Measurements from ENCODE around the gene AOX1. TPM values are rescaled to one million over a fixed set of nuclear protein-coding genes. Genes with fewer than 3 reads are reported as not detected.
"Not testable (repeated sequence)": the region's sequence is repeated elsewhere in the genome, so short reads cannot be mapped to it uniquely, and the experiment has no call there.

AOX1 gene
- total RNA-seq, 1 experiment from 2014 or later = not detected

DNA sequence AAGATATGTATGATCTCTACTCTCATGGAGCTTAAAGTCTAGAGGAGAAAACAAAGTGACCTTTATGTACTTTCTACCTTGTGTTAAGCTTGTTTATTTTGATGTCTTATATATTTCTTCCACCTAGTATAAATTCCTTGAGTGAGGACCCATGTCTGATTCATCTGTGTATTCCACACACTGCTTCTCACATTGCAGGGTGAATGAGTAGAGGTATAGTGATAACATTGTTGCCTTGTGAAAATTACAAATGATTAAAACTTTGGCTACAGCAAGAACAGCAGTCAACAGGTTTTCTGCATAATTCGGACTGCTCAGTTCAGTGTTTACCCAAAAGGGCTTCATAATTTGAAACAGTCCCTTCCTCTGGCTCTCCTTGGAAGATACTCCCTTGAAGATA is 36.3 kb downstream of the AOX1 start:
- no peak for DNase-seq (ENCODE audit: low spot score)
- in situ Hi-C loops (cut with HindIII; ENCODE audit: low sequenced_read_pairs) = no loop called here

DNA sequence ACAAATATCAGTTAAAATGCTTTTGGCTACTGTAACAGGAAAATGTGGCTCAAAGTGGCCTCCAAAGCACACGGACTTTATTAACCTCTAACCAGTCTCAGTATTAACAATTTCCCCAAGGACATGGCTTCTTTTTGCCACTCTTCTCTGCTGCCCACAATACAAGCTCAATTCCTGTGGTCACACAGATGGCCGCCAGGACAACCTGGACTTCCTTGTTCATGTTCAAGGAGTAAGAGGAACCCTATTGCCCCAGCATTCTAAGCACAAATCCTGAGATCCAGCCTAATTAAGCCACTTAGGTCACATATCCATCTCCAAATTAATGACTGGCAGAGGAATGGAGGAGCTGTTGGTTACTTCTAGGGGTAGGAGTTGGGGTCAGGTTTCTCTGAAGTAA is 38.2 kb downstream of the AOX1 start:
- in situ Hi-C loops (cut with HindIII; ENCODE audit: low sequenced_read_pairs) = no loop called here

DNA sequence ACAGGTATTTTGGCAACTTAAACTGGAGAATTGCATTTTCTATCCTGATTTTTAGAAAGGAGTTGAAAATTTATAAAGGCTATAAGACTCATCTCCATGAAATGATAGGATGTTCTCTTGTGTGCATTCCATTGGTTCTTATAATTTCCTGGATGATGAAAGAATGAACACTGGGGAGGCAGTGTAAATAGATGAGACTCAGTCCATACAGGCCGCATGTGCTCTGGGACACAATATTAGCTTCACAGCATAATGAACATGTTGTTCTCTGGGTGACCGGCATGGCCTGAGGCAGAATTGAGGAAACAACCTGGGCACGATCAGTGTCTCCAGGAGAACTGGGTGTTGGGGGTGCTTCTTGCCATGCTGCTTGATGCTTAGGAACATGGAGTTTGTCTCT is 38.8 kb downstream of the AOX1 start:
- in situ Hi-C loops (cut with HindIII; ENCODE audit: low sequenced_read_pairs) = no loop called here
- no peak for DNase-seq (ENCODE audit: low spot score)

More for the DNA sequence above, 38.2 kb downstream of the AOX1 start:
- DNase-seq (ENCODE audit: low spot score) = no peak

DNA sequence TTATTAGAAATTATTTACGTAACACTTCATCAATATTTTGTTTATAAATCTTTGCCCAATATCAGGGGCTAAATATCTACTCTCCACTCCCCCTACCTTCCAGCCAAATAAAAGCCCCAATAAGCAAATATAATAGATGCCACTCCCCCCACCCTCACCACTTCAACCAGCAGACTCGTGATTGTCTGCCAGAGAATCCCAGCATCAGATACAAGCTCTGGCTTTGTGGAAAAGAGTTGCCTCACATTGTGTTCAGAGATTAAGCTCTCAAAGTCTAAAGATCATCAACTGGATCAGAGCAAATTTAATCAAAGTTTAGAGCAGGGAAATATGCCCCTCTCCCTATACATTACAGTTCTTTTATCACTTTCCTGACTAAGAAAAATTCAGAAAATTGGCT is 39.5 kb downstream of the AOX1 start:
- in situ Hi-C loops (cut with HindIII; ENCODE audit: low sequenced_read_pairs) = no loop called here
- DNase-seq (ENCODE audit: low spot score) = no peak

DNA sequence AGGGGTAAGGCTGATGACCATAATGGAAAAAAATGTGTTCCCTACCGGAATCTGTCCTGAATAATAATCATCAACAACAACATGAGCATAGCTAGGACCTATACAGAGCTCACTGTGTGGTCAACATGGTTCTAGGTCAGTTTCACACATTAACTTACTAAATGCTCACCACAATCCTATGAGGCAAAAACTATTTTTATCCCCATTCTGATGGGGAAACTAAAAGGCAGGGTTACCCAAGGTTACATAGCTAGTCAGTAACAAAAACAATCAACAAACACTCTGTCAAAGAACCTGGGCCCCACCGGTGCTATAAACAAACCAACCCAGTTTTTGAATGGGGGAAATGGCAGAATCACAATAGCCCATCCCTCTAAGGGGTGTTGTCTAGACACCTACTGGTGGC is 40.1 kb downstream of the AOX1 start:
- in situ Hi-C loops (cut with HindIII; ENCODE audit: low sequenced_read_pairs) = no loop called here
- no peak for DNase-seq (ENCODE audit: low spot score)

DNA sequence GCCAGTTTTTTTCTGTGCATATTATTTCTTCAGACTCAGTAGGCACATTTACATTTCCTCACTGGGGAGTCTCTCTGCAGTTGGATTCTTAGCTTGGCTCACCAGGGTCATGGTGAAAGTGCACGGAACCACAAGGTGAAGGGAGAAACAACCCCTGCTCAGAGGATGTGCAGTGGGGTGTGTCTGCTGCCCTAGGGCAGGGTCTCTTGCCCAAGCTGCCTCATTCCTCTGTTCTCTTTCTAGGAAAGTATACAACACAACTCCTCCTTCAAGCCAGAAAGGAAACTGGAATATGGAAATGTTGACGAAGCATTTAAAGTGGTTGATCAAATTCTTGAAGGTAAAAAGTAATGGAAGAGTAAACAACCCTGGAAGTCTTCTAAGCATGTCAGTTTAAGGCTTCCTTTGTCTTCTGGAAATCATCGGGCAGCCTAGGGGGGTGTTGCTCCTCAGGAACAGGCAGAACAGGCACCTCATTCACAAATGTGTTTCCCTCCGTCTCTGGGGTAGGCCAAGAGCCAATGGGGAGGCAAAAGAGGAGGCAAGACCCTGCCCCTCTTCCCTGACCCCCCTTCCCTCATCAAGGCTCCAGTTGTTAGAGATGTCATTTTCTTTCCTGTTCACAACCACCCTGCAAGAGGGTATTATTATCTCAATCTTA is 41.4 kb downstream of the AOX1 start:
- in situ Hi-C loops (cut with HindIII; ENCODE audit: low sequenced_read_pairs) = no loop called here
- no peak for DNase-seq (ENCODE audit: low spot score)

DNA sequence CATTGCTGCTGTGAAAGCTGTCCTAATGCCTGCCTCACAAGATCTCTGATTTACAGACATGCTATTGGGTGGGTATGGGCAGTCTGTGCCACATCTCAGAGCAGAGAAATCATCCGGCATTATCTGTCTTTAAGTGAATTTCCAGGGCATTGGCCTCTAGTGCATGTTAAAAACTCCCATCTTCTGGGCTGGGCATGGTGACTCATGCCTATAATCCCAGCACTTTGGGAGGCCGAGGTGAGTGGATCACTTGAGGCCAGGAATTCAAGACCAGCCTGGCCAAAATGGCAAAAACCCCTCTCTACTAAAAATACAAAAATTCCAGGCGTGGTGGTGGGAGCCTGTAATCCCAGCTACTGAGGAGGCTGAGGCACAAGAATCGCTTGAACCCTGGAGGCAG is 42.6 kb downstream of the AOX1 start:
- in situ Hi-C loops (cut with HindIII; ENCODE audit: low sequenced_read_pairs) = not testable (repeated sequence)

DNA sequence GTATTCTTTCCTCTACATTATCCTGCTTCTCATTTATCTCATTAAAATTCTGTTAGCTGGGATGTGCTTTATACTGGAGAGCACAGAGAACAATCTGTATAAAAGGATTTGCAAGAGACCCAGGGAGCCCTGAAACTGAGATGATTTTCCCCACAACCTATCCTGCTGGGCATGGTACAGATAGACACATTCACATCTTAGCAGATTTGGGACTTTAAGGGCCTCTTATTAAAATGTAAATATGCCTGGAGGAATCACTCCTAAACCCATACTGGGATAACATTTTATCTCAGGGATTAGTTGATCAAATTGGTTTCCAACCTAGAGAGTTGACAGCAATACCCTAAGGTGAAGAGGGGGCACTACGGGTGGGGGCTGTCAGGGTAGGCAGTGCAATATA is 45.5 kb downstream of the AOX1 start:
- DNase-seq (ENCODE audit: low spot score) = no peak
- in situ Hi-C loops (cut with HindIII; ENCODE audit: low sequenced_read_pairs) = no loop called here

More for the DNA sequence above, 42.6 kb downstream of the AOX1 start:
- DNase-seq (ENCODE audit: low spot score) = not testable (repeated sequence)

DNA sequence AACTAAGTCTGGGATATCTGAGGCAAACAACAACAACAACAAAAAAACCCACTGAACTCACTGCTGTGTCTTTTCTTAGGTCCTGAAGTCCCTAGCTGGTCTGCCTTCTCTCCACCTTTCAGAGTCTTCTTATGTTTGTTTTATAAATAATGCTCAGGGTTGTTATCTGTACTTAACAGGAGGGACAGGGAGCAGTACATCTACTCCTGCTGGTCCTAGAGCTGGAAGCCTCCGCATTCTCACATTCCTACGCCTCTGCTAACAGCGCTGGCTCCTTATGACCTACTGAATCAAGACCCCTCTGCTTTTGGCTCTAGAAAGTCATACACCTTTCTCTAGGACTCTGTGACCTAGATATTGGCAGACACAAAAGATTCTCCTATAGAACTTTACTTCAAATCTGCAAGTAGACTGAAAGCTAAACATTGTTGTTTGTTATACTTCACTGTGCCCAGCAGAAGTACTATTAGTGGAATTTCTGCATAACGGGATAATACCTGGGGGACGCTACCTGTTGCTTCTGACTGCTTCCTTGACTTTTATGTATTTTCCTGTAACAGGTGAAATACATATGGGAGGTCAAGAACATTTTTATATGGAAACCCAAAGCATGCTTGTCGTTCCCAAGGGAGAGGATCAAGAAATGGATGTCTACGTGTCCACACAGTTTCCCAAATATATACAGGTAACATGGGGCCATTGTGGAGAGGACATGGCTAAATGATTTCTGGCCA is 48.6 kb downstream of the AOX1 start:
- no peak for DNase-seq (ENCODE audit: low spot score)
- in situ Hi-C loops (cut with HindIII; ENCODE audit: low sequenced_read_pairs) = no loop called here

DNA sequence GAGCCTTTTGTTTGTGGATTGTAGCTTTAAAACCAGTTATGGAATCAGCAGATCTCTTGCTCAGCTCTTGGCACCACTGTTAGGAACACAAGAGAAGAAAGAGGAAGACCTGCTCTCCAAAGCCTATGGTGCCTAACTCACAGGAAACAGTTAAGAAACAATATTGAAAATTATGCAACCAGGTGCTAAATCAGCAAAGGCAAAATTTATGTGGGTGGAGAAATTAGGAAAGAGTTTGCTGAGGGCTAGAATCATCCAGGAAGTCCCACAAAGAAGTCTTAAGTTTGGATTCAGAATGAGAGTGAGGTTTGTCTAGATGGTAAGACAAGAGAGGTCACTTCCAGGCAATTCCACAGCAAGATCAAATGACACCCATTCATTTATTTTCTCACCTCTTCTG is 49.4 kb downstream of the AOX1 start:
- DNase-seq (ENCODE audit: low spot score) = no peak
- in situ Hi-C loops (cut with HindIII; ENCODE audit: low sequenced_read_pairs) = no loop called here

DNA sequence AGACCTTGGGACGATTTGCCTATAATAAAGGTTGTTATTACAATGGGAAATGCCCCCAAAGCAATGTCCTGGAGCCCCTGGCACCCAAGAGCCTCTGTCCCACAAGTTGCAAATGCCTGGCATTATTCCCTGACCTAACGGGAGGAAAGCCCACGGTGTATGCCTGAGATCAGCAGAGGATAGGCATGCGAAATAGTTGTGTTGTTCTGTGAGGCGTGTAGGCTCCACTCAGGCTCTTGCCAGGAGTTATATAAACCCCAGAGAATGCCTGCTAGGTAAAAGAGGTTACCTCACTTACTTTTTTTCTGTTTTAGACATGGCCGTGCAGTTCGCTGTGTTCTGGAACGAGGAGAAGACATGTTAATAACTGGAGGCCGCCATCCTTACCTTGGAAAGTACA is 52.1 kb downstream of the AOX1 start:
- DNase-seq (ENCODE audit: low spot score) = no peak
- in situ Hi-C loops (cut with HindIII; ENCODE audit: low sequenced_read_pairs) = no loop called here

DNA sequence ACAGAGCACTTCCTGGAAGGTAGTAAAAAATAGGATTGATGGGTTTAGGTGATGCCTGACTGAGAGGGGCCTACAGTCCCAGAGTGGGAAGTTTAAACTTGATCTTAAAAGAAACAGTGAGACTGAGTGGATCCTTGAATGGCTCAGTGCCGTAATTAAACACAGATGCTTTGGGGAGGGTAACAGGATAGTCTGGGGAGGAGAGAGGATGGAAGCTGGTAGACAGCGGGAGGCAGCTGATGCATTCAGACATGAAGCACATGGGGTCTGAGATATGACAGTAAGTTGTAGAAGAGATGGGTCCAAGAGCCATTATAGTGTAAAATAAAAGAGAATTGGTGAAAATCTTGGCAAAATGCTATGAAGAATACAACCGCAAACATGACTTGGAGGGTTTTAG is 54.4 kb downstream of the AOX1 start:
- in situ Hi-C loops (cut with HindIII; ENCODE audit: low sequenced_read_pairs) = no loop called here
- no peak for DNase-seq (ENCODE audit: low spot score)

DNA sequence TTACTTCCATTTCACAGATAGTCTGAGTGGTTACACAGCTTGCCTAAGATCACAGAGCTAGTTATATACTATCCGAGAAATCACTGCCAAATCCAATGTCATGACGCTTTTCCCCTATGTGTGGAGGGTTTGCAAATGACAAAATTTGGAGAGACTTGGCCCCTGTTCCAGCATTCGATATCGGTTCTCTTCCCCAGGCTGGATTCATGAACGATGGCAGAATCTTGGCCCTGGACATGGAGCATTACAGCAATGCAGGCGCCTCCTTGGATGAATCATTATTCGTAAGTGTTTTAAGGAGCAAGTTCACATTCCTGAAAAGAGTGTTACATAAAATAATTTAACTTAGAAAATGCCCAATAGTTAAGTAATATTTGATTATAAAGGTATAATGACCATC is 55.1 kb downstream of the AOX1 start:
- no peak for DNase-seq (ENCODE audit: low spot score)

DNA sequence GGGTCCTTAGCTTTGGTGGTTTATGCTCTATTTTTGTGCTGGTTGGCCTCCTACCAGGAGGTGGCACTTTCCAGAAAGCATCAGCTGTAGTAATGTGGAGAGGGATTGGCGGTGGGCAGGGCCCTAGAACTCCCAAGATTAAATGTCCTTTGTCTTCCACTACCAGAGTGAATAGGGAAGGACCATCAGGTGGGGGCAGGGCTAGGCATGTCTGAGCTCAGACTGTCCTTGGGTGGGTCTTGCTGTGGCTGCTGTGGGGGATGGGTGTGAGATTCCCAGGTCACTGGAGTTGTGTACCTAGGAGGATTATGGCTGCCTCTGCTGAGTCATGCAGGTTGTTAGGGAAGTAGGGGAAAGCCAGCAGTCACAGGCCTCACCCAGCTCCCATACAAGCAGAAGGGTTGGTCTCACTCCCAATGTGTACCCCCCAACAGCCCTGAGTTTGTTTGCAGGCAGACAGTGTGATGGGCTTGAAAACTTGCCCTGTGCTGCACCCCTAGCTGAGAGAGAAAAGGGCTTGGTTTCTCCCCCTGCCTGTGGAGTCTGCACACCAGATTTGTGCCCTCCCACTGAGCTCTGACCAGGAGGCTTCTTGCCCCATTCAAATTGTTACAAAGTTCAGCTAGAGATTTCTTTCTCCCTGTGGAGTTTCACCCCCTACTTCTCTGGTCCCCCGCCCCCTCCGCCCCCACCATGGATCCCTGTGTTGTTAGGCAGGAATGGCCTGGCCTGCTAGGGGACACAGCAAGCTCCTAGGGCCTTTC is 62.9 kb downstream of the AOX1 start:
- in situ Hi-C loops (cut with HindIII; ENCODE audit: low sequenced_read_pairs); DNase-seq (ENCODE audit: low spot score): not testable (repeated sequence)

More for the DNA sequence above, 55.1 kb downstream of the AOX1 start:
- in situ Hi-C loops (cut with HindIII; ENCODE audit: low sequenced_read_pairs) = no loop called here

DNA sequence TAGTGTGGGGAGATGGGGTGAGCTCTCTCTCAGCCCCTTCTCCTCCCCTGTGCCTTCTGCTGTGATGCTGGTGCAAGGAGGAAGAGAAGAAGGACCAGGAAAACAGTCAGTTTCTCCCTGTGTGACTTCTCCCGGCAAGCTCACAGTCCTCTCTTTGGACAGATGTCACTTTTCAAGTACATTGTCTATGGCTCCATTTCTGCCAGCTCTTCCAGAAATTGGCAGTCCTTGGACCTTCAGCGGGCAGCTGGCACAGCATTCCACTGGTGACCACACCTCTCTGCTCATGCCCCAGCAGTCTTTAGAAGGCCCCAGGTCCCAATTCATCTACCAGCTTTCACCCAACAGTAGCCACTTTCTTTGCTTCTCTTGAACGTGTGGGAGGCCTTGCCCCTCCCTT is 63.9 kb downstream of the AOX1 start:
- DNase-seq (ENCODE audit: low spot score) = no peak
- in situ Hi-C loops (cut with HindIII; ENCODE audit: low sequenced_read_pairs) = no loop called here

DNA sequence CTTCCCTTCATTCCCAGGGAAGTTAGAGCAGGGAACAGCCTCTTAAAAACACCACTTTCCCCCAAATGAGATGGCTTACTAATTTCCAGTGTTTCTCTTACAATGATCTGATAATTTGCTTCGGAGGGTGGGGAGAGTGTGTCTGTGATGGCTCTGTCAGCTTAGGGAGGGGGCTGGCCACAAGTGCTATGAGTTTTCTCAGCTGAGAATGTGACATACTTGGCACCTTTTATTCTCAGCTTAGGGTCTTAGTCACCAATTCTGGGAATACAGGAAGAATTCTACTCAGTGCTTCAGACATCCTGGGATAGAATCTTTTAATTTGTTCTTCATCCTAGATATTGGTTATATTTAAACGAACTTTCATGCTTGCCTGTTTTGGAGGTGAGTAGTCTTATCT is 64.4 kb downstream of the AOX1 start:
- in situ Hi-C loops (cut with HindIII; ENCODE audit: low sequenced_read_pairs) = no loop called here
- DNase-seq (ENCODE audit: low spot score) = no peak

DNA sequence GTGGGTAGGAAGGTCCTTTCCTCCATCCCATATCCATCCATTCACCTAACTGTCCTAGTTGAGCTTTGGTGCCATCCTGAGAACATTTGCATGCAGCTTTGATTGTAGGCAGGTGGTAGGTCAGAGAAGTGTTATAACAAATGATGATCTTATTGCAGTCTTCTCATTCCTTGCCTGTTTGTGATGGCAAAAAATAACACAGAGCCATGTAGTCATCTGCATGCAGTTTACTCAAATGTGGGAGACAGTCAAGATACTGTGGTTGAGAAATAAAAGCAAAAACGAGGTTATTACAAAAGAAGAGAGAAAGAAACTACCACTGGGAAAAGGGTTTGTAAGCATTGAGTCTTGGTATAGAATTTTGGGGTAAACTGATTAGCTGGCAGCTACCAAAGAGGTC is 66.3 kb downstream of the AOX1 start:
- in situ Hi-C loops (cut with HindIII; ENCODE audit: low sequenced_read_pairs) = no loop called here
- DNase-seq (ENCODE audit: low spot score) = no peak

DNA sequence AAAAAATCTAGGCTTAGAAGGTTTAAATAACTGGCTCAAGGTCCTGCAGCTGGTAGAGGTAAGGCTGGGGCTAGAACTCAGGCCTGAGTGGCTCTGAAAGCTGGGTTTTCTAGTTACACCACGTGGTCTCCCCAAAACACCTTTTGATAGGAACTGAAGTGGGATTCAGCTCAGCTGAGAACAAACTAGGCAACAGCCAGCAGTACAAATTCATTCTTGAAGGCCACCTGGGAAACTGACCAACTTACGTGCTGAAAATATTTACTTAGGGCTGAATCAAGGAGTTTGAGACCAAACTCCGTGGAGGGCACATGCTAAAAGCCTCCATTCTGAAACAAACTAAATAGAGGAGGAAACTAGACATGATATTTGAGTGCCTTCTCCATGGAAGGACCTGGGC is 67.2 kb downstream of the AOX1 start:
- no peak for DNase-seq (ENCODE audit: low spot score)
- in situ Hi-C loops (cut with HindIII; ENCODE audit: low sequenced_read_pairs) = no loop called here

DNA sequence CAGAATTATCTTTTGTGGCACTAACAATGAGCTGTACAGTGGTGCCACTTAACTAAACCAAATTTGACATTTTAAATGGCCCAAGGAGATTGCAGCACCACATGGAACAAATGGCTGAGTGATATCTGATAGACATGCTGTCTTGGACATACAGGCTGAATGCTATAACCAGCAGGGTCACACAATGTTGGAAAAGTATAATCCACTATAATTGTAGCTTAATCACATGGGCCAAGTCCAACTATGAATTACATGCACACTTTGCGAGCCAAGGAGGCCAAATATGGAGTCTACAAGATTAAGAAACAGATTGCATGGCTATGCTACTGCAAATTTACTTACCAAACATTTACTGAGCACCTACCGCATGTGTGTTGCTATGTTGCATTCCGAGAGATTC is 69.0 kb downstream of the AOX1 start:
- no peak for DNase-seq (ENCODE audit: low spot score)
- in situ Hi-C loops (cut with HindIII; ENCODE audit: low sequenced_read_pairs) = no loop called here

DNA sequence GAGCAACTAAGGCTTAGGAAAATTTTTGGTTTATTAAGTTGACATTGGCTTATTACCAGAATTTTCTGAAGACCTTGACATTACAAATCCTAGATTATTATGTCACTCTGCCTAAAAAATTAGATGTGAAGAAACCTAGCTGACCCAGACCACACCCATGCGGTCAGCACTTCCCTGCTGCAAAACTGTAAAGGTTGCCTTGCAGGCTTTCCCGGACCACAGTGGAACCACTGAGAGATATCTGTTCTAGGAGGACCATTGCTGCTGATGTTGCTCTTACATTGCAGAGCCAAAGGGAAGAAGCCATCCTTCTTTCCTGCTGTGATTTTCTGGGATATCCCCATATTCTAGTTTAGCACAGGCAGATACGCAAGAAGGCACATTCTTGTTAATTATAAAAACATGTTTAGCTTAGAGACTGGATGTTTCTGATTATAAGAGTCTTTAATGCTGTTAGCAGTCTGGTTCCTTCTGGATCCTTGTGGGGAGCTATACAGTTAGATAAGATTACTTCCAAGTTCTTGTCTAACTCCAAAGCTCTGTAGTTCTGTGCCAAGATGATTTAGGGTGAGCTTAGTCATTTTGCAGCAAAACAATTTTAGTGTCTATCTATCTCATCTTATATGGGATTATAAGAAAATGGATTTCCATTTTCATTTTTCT is 70.2 kb downstream of the AOX1 start:
- in situ Hi-C loops (cut with HindIII; ENCODE audit: low sequenced_read_pairs) = no loop called here
- no peak for DNase-seq (ENCODE audit: low spot score)

Data from G401 (cell line).